Trophoblast cell (in vitro differentiated cells and primary cell): ENCODE data around the gene MYO15A.

Experiments
- DNase-seq, 2 donors: peaks; one replicate each; pipeline ENCODE4 v3.0.0-alpha.2; 2016
- H2AFZ ChIP-seq: 2 replicates; pipeline ENCODE4 v1.6.1; 2013; ENCODE audit warnings: low read length, moderate library complexity, mild to moderate bottlenecking; ENCODE audit not compliant: insufficient read depth, poor library complexity
- H2AK5ac ChIP-seq: 2 replicates; pipeline ENCODE4 v1.6.1; 2013; ENCODE audit warnings: mild to moderate bottlenecking, low read length
- H2BK120ac ChIP-seq: 2 replicates; pipeline ENCODE4 v1.6.1; 2013; ENCODE audit warnings: low read length, mild to moderate bottlenecking, moderate library complexity; ENCODE audit not compliant: insufficient read depth, poor library complexity
- H2BK12ac ChIP-seq: 2 replicates; pipeline ENCODE4 v1.6.1; 2013; ENCODE audit warnings: mild to moderate bottlenecking, low read length, moderate library complexity
- H2BK5ac ChIP-seq: 2 replicates; pipeline ENCODE4 v1.6.1; 2013; ENCODE audit warnings: low read length, low read depth, moderate library complexity, mild to moderate bottlenecking; ENCODE audit not compliant: poor library complexity
- H3K14ac ChIP-seq: 2 replicates; pipeline ENCODE4 v1.6.1; 2013; ENCODE audit warnings: mild to moderate bottlenecking, low read length
- H3K18ac ChIP-seq: 2 replicates; pipeline ENCODE4 v1.6.1; 2013; ENCODE audit warnings: mild to moderate bottlenecking, low read length
- H3K23ac ChIP-seq: 2 replicates; pipeline ENCODE4 v1.6.1; 2013; ENCODE audit warnings: low read length
- H3K27ac ChIP-seq: 2 replicates; pipeline ENCODE4 v1.5.1; 2013; ENCODE audit warnings: low read depth, mild to moderate bottlenecking, inconsistent platforms, low read length, moderate library complexity
- H3K27me3 ChIP-seq: 2 replicates; pipeline ENCODE4 v1.6.1; 2013; ENCODE audit warnings: inconsistent platforms, mild to moderate bottlenecking, low read length, moderate library complexity; ENCODE audit not compliant: insufficient read depth
- H3K36me3 ChIP-seq, 2 experiments: 1 replicate in 1 of 2; 2 replicates in 1 of 2; pipeline ENCODE4 v1.6.1; 2013; ENCODE audit warnings: low read length in 2 of 2, mild to moderate bottlenecking in 2 of 2, moderate library complexity in 1 of 2; ENCODE audit not compliant: insufficient read depth in 2 of 2, control insufficient read depth in 1 of 2
- H3K4ac ChIP-seq: 2 replicates; pipeline ENCODE4 v1.6.1; 2013; ENCODE audit warnings: low read depth, mild to moderate bottlenecking, low read length, moderate library complexity
- H3K4me1 ChIP-seq, 2 experiments: 1 replicate in 1 of 2; 2 replicates in 1 of 2; pipeline ENCODE4 v1.6.1; 2013; ENCODE audit warnings: low read length in 2 of 2, mild to moderate bottlenecking in 2 of 2, moderate library complexity in 1 of 2; ENCODE audit not compliant: insufficient read depth in 2 of 2, control insufficient read depth in 1 of 2
- H3K4me2 ChIP-seq: 2 replicates; pipeline ENCODE4 v1.6.1; 2013; ENCODE audit warnings: inconsistent platforms, mild to moderate bottlenecking, low read length, moderate library complexity
- H3K4me3 ChIP-seq: 2 replicates; pipeline ENCODE4 v1.5.1; 2013; ENCODE audit warnings: mild to moderate bottlenecking, low read depth, low read length, inconsistent platforms
- H3K79me1 ChIP-seq: one replicate; pipeline ENCODE4 v1.6.1; 2013; ENCODE audit warnings: low read length
- H3K79me2 ChIP-seq: 2 replicates; pipeline ENCODE4 v1.6.1; 2013; ENCODE audit warnings: low read length, mild to moderate bottlenecking; ENCODE audit not compliant: control insufficient read depth, insufficient read depth, poor library complexity
- H3K9ac ChIP-seq: 2 replicates; pipeline ENCODE4 v1.6.1; 2013; ENCODE audit warnings: mild to moderate bottlenecking, low read length
- H3K9me3 ChIP-seq: 2 replicates; pipeline ENCODE4 v1.6.1; 2013; ENCODE audit warnings: low read depth, mild to moderate bottlenecking, control low read depth, inconsistent platforms, low read length; ENCODE audit not compliant: insufficient read depth
- H4K12ac ChIP-seq: 2 replicates; pipeline ENCODE4 v1.6.1; 2013; ENCODE audit warnings: low read depth, mild to moderate bottlenecking, low read length, moderate library complexity
- H4K8ac ChIP-seq: 2 replicates; pipeline ENCODE4 v1.6.1; 2013; ENCODE audit warnings: low read depth, mild to moderate bottlenecking, low read length, moderate library complexity
- H4K91ac ChIP-seq: one replicate; pipeline ENCODE4 v1.6.1; 2013; ENCODE audit warnings: low read depth, mild to moderate bottlenecking, low read length, moderate library complexity
- WGBS: extraction: QIAGEN DNeasy Blood & Tissue Kit; methylation state at CpG from one replicate; pipeline ENCODE4 v1.1.7; 2013; ENCODE audit warnings: missing lambda C conversion rate; ENCODE audit not compliant: insufficient read length, insufficient coverage; ENCODE audit errors: extremely low coverage; 5-methylcytosine and 5-hydroxymethylcytosine counted together

Gene MYO15A

GRCh38 chr17:18139949-18140348, 31.4 kb downstream of the MYO15A start:
- Histone ChIP-seq H3K79me1 (no peaks in the 10 kb centered on the region), H3K79me2 (no peaks in the 10 kb centered on the region), H2AFZ (no peak overlapping the region), H3K23ac (no peak overlapping the region), H3K4me1 (peaks cover 8 to 12% of the 10 kb centered on the region in 2 experiments), H2AK5ac (no peak overlapping the region), H3K9ac (no peak overlapping the region), H4K12ac (no peak overlapping the region), H3K4me3 (no peak overlapping the region), H3K18ac (no peak overlapping the region), H2BK5ac (no peak overlapping the region), H3K27me3 (no peaks in the 10 kb centered on the region), H4K8ac (no peak overlapping the region), H3K14ac (no peak overlapping the region), H3K4ac (no peak overlapping the region), H3K36me3 (no peaks in the 10 kb centered on the region), H2BK120ac (no peak overlapping the region), H2BK12ac (no peak overlapping the region), H3K9me3 (no peaks in the 10 kb centered on the region), H3K4me2 (no peak overlapping the region), H4K91ac (no peak overlapping the region), H3K27ac (no peak overlapping the region)
- WGBS: no CpG with 5 or more reads among the region's 3 CpGs
- peak in 1 of 2 donors; percentile 7 for DNase-seq

- Histone ChIP-seq H3K4me1 (peaks cover 8 to 12% of the 10 kb centered on the region in 2 experiments), H3K27me3 (no peaks in the 10 kb centered on the region), H3K23ac (no peak overlapping the region), H2AFZ (no peak overlapping the region), H4K12ac (no peak overlapping the region), H3K14ac (no peak overlapping the region), H3K79me2 (no peaks in the 10 kb centered on the region), H3K36me3 (no peaks in the 10 kb centered on the region), H4K91ac (no peak overlapping the region), H3K4me3 (no peak overlapping the region), H3K9ac (no peak overlapping the region), H3K18ac (no peak overlapping the region), H2BK120ac (no peak overlapping the region), H2AK5ac (no peak overlapping the region), H2BK5ac (no peak overlapping the region), H3K79me1 (no peaks in the 10 kb centered on the region), H3K4me2 (no peak overlapping the region), H2BK12ac (no peak overlapping the region), H3K9me3 (no peaks in the 10 kb centered on the region), H3K27ac (no peak overlapping the region), H4K8ac (no peak overlapping the region), H3K4ac (no peak overlapping the region)
- DNase-seq: no peak
- WGBS: no CpG with 5 or more reads among the region's 3 CpGs
These were observed 32.1 kb downstream of the MYO15A start for GRCh38 chr17:18140648-18141047.

GRCh38 chr17:18141210-18141803, 32.8 kb downstream of the MYO15A start:
- WGBS: no CpG with 5 or more reads among the region's 9 CpGs

GRCh38 chr17:18142417-18142816, 33.9 kb downstream of the MYO15A start:
- Histone ChIP-seq H3K4me3 (no peak overlapping the region), H3K79me2 (no peaks in the 10 kb centered on the region), H2AFZ (no peak overlapping the region), H3K4me1 (peaks cover 8 to 12% of the 10 kb centered on the region in 2 experiments), H3K14ac (no peak overlapping the region), H2BK12ac (no peak overlapping the region), H3K9me3 (peaks cover 4% of the 10 kb centered on the region), H3K27me3 (no peaks in the 10 kb centered on the region), H4K8ac (no peak overlapping the region), H3K36me3 (no peaks in the 10 kb centered on the region), H2AK5ac (no peak overlapping the region), H3K18ac (no peak overlapping the region), H2BK5ac (no peak overlapping the region), H3K4ac (no peak overlapping the region), H3K9ac (no peak overlapping the region), H3K79me1 (no peaks in the 10 kb centered on the region), H3K27ac (no peak overlapping the region), H3K4me2 (no peak overlapping the region), H4K12ac (no peak overlapping the region), H3K23ac (no peak overlapping the region), H4K91ac (no peak overlapping the region), H2BK120ac (no peak overlapping the region)
- no peak for DNase-seq
- WGBS: no CpG with 5 or more reads among the region's 3 CpGs

More at GRCh38 chr17:18141210-18141803, 32.8 kb downstream of the MYO15A start:
- no peak overlapping the region for H3K9ac ChIP-seq
- peak; percentile 45 to 87 for DNase-seq
- H2AFZ ChIP-seq: no peak overlapping the region
- no peak overlapping the region for H3K18ac ChIP-seq
- no peak overlapping the region for H3K27ac ChIP-seq
- H2BK12ac ChIP-seq: no peak overlapping the region
- H4K12ac ChIP-seq: no peak overlapping the region
- H3K23ac ChIP-seq: no peak overlapping the region
- H2AK5ac ChIP-seq: no peak overlapping the region
- H3K79me2 ChIP-seq: no peaks in the 10 kb centered on the region
- no peak overlapping the region for H4K91ac ChIP-seq
- H3K4ac ChIP-seq: no peak overlapping the region
- H4K8ac ChIP-seq: no peak overlapping the region
- H2BK5ac ChIP-seq: no peak overlapping the region
- no peak overlapping the region for H2BK120ac ChIP-seq
- H3K79me1 ChIP-seq: no peaks in the 10 kb centered on the region
- H3K9me3 ChIP-seq: peaks cover 4% of the 10 kb centered on the region
- H3K36me3 ChIP-seq: no peaks in the 10 kb centered on the region
- H3K27me3 ChIP-seq: no peaks in the 10 kb centered on the region
- no peak overlapping the region for H3K4me3 ChIP-seq
- peaks cover 8 to 12% of the 10 kb centered on the region in 2 experiments for H3K4me1 ChIP-seq
- H3K4me2 ChIP-seq: no peak overlapping the region
- H3K14ac ChIP-seq: no peak overlapping the region
